ENCODE data around the gene GSTM2.

GSTM2 gene

DNA sequence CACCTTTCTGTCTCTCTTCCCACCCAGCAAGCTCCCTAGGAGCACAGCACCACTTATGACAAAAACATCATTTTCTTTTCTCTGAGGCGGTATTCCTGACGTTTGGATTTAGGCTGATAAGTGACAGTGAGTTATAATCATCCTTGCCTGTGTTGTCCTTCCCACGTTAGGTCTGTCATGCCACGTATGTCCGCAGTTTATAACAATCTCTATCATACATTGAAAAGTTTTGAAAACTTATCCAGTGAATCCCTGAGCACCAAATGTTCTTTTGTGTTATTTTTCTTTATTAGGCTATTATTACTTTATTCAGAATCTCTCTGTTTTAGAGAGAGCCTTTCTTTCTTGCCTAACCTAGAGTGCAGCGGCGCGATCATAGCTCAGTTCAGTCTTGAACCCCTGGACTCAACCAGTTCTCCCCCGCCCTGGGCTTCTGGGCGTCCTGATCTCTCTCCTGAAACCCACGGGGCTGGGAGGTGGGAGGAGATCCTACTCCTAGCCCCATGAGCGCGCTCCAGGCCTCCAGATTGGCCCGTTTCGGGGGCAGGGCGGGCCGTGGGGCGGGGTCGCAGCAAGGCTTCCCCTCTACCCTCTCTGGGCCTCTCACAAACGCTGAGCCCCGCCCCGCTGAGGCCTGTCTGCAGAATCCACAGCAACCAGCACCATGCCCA, at the start of gene GSTM2:
Gene GSTM2 (plus strand): TSS at position 606 of the 671 bp plus-strand sequence. CDS start 59 bp downstream, at position 665.
- peak; percentile 79 for DNase-seq

DNA sequence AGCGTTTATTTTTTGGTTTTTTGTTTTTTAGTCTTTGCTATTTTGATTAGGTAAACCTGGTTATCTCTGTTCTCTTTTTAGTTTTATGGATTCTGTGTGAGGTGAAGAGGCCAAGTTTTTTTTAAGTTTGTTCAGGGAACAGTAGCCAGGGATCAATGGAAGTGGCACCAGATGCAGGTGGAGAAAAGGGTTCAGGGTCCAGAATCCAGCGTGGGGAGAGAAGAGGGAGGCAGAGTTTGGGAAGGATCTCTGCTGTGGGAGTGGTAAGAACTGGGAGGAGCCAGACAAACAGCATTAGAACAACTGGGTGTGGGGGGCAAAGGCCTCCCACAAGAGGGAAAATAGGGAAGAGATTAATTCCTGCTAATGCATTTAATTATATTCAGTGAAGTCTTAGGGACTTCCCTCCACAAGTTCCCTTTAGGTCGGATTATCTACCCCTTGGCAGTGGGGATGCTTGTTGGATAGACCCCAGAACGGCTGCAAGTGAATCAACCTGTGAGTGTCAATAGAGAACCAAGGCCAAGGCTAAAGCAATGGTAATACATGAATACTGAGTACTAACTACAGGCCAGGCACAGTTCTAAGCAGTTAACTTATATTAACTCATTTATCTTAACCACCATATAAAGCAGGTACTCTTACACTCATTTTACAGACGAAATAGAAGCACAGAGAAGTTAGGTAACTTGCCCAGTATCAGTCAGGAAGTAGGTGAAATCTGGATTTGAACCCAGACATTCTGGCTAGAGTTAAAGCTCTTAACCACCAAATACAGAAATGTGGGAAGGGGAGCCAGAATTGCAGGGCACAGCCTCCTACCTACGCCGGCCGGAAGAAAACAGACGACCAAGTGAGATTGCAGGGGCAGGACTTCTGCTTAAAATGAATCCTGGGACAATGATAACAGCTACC, 48.9 kb upstream of the GSTM2 start:
- DNase-seq, result no peak

DNA sequence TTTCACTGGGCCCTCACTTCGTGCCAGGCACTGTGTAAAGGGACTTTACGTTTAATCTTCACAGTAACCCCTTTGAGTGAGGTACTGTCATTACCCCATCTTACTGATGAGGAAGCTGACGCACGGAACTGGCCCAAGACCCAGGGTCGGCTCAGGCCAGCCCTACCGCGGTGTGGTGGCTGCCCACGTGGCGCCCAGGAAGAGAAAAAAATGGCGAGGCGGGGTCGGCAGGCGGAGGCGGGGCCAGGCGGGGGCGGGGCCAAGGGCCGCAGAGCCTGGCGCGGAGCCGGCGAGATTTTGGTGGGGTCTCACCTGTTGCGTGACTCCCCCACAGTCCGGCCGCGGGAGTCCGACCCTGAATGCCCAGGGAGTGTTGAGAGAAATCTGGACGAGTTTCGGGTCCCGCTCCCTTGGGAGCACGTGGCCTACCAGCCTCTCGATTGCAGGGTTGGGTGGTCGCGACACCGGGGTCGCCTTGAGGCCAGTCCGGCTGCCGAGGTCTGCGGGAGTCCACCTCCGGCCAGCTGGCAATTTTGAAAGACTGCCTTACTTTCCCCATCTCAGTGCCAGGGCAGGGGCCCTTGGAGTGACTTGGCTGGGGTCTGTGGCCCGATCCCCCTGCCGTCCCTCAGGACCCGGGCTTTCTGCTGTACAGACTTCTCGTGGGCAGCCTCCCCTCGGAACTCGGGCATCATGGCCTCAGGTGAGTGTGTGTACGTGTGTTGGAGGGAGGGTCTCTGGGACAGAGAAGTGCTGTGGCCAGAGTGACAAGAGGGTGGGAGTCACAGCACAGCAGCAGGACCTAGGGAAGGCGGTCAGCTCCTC, 48.1 kb upstream of the GSTM2 start, which contains the start of the genes AMPD2 and GNAT2:
Gene AMPD2 (plus strand): TSS at position 262 of the 825 bp plus-strand sequence. CDS start 1,339 bp downstream, outside the sequence.
Gene GNAT2 (minus strand): TSS at position 41 of the 825 bp plus-strand sequence. CDS start 6,746 bp downstream, outside the sequence.
- peak; percentile 59 to 63 for DNase-seq

DNA sequence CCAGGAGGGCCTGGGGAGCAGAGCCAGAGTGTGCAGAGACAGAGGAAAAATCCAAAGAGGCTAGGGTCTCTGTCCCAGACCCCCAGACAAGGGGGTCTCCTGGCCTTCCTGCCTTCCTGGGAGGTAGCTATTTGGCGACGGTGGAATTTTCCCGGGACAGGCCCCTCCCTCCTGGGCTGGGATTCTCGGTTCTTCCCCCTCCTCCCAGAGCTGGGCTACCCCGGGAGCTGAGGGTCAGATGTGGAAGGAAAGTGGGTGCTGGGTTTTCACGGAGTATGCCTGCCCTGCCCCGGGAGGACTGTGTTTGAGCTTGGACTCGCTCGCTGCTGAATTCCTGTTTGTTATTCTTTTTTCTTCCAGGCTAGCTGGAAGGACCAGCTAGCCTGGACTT, 47.5 kb upstream of the GSTM2 start:
- DNase-seq, result no peak

DNA sequence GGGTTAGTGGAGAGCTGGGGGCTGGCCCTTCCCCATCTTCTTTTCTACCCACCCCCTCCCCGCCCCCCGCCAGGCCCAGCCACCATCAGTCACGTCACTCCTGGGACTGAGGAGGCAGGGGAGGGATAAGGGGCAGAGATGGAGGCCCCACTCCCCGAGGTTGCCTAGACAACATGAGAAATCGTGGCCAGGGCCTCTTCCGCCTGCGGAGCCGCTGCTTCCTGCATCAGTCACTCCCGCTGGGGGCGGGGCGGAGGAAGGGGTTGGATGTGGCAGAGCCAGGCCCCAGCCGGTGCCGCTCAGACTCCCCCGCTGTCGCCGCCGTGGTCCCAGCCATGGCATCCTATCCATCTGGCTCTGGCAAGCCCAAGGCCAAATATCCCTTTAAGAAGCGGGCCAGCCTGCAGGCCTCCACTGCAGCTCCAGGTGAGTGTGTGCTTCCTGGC, 47.0 kb upstream of the GSTM2 start:
- DNase-seq, result peak; percentile 96

DNA sequence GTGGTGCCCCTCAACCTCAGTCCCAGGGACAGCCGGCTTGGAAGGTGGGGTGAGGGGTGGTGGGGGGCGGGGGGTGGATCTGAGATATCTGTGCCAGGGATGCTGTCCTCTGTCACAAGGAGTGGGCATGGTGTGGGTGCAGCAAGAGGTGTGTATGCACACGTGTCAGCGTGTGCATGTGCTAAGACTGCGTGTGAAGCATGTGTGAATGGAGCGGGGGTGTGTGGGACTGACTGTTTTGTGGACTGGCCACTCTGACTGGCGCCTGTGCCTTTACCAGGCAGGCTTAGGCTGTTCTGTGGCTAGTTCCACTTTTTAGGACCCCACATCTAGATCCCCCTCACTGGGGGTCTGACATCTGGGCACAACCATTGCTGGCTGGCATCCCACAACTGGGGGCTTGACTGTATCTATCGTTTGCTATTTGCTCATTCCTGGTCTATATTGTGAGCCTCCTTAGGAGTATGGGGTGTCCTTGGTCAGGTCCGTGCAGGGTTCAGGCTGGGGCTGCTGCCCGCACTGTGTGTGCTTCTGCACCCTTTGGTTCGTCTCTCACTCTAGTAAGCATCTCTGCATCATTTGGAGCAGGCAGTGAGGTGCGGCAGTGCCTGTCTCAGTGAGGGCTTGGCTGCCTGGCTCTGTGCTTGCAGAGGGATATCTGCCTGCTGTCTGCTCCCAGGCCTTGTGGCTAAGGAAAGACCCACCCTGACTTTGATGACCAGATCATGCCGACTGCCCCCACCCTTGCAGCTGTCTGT, 46.3 kb upstream of the GSTM2 start:
- DNase-seq, result no peak

DNA sequence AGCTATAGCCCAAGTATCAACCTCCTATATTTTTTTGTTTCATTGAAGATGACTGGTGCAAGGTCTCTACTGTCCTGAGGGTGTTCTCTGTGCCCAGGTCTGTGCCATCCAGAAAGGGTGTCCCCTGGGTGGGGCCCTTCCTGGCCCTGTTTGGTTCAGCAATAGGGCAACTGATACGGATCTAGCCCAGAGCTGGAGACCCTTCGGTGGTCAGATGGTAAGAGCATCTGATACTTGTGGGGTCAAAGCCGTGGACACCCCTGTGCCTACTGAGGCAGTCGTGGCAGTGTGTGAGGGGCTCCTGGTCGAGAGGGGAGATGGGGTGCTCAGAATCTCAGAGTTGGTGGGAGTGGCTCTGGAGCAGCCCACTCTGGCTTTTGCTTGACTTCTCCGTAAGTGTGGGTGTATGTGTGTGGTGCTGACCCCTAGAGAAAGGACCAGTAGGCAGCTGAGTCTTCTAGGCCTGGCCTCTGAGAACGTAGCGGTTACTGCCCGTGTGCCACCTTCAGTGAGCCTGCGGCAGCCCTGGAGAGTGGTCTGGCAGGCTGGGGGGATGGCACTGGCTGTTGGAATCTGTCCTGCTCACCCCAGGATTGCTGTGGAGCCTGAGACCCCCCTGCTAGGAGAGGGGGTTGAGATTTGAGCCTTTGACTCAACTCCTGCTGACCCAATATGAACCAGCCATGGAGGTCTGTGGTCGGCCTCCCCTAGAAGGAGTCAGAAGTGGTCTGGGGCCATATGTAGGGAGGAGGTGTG, 45.5 kb upstream of the GSTM2 start:
- DNase-seq, result no peak

DNA sequence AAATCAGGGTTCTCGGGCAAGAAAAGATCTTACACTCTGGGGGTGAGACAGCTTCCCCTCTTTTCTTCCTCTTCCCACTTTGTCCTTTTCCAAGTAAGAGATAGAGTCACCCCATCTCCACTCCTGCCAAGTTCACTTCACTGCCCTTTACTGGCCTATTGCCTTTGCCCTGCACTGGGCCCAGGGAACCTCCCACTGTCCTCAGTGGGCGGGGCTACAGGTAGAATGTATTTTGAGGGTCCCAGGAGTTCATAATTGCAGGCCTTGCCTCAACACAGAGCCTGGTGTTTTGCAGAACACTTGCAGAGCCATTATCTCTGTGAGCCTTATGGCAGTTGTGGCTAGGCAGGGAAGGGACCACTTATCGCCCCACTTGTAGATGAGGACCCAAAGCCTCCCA, 45.0 kb upstream of the GSTM2 start:
- no peak for DNase-seq

DNA sequence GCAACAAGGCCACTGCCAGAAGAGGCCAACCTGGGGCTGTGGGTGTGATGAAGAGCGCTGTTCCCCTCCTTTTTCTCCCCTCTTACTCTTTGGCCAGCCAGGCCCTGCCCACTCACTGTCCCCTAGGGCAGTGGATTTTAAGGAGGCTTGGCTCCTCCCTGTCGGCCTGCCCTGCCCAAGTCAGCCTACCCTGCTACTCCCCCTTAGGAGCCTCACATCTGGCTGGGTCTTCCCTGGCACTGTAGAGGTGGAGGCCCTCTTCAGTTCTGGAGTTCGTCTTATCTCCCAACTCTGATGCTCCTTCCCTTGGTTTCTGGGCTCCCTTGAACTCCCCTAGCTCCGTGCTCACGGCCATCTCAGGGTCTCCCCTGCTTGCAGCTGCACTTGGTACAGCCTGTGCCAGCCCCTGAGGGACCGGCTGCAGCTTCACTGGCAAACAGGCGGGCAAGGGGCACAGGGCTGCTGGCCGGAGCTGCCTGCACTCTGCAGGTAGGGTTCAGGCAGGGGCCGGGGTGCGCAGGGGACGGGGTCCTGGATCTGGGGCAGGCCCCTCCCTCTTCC, 44.2 kb upstream of the GSTM2 start:
- DNase-seq, result no peak

DNA sequence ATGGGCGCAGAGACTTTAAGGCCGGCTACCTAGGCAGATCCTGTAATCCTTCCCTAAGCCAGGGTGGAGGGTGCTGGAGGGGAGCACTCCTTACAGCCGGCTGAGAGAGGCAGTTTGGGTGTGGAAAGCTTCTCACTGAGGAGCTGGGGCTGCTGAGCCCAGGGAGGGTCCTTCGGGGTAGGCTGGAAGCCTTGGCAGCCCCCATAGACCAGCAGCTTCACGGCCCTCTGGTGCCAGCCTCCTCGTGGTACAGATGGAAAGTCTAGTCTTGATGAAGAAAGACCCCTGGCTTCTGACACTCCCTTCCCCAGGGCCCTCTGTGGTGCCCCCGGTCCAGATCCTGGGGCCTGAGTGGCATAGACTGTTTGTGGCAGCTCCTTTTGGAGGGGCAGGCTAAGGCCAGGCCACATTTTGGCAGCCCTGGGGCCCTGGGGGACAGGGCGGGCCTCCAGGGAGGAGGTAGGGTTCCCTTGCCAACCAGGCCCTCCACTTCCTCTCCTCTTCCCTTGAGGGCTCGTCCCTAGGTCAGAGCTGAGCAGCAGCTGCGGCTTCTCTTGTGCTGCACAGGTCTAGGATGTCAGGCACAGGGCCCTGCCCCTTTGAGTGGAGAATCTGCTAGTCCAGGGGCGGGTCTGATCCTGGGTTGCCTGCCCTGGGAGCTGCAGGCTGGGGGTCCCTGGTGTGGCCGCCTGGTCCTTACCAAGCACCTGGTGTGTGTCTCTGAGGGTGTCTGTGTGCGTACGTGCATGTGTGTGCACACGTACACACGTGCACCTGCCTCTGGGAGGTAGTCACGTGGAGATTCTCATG, 43.5 kb upstream of the GSTM2 start:
- no peak for DNase-seq

DNA sequence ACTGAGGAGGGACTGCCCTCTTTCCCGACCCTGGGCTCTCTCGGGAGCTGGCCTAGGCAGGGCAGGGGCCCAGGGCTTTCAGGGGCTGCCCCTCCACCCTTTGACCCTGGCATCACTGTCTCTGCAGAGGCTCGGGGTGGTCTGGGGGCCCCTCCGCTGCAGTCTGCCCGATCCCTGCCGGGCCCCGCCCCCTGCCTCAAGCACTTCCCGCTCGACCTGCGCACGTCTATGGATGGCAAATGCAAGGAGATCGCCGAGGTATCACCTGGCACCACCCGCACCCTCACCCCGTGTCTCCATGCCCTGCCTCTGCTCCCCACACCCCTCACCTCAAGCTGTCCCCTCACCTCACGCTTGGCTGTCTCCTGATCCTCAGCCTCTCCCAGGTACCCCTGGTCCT, 42.7 kb upstream of the GSTM2 start:
- DNase-seq, result no peak

DNA sequence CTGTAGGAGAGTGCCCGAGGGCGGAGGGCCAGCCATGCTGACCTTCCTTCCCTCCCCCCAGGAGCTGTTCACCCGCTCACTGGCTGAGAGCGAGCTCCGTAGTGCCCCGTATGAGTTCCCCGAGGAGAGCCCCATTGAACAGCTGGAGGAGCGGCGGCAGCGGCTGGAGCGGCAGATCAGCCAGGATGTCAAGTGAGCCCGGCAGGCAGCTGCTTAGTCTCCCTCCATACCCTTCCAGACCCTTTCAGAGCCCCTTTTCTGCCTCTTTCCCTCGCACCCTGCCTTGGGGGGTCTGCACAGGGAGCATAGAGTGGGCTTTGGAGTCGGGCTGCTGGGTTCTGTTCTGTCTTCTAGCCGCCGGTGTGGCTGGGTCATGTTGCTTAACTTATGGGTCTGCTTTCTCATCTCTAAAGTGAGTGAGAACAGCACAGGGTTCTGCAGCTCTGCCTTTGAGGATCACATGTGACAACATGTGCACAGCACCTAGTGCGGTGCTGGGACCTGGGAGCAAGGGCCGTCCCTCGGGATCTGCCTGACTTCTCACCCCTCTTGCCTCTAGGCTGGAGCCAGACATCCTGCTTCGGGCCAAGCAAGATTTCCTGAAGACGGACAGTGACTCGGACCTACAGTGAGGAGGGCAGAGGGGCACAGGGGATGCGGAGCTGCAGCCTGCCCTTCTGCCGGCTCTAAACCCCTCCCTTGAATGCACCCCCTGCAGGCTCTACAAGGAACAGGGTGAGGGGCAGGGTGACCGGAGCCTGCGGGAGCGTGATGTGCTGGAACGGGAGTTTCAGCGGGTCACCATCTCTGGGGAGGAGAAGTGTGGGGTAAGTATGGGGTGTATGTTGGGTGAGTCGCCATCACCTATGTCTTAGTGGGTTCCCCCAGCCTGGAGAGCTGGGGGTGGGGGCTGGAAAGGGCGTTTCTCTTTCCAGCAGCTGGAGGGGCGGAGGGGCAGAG, 42.0 kb upstream of the GSTM2 start:
- DNase-seq, result no peak

DNA sequence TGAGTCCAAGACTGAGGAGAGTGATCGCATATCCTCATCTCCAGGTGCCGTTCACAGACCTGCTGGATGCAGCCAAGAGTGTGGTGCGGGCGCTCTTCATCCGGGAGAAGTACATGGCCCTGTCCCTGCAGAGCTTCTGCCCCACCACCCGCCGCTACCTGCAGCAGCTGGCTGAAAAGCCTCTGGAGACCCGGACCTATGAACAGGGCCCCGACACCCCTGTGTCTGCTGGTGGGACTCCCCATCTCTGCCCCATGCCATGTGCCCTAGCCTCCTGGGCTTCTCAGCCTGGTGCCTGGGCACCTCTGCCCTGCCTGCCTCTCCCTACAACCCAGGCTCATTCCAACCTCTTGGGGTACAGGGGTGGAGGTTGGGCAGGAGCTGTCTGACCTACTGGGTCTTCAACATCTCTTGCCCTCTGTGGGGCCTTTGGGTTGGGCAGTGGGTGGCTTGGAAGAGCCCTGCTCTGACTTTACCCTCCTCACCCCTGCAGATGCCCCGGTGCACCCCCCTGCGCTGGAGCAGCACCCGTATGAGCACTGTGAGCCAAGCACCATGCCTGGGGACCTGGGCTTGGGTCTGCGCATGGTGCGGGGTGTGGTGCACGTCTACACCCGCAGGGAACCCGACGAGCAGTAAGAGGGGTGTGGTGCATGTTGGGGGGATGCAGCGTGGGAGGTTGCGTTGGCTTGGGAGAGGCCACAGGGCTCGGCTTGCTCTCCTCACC, 41.0 kb upstream of the GSTM2 start:
- no peak for DNase-seq

DNA sequence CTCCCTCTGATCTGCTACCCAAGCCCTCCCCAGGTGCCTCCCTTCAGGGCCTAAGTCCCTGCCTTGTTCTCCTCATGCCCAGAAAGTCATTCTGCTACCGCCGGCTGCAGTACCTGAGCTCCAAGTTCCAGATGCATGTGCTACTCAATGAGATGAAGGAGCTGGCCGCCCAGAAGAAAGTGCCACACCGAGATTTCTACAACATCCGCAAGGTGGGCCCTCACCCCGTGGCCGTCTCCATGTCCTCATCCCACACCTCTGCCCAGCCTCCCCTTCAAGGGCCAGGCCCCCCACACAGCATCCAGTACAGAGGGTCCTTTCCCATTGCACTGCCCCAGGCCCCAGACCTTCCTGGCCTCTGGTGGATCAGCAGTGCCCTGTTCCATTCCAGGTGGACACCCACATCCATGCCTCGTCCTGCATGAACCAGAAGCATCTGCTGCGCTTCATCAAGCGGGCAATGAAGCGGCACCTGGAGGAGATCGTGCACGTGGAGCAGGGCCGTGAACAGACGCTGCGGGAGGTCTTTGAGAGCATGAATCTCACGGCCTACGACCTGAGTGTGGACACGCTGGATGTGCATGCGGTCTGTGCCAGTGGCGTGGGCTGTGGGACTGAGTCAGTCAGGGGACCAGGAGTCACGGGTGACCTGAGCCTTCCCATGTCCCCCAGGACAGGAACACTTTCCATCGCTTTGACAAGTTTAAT, 40.0 kb upstream of the GSTM2 start:
- DNase-seq, result no peak

DNA sequence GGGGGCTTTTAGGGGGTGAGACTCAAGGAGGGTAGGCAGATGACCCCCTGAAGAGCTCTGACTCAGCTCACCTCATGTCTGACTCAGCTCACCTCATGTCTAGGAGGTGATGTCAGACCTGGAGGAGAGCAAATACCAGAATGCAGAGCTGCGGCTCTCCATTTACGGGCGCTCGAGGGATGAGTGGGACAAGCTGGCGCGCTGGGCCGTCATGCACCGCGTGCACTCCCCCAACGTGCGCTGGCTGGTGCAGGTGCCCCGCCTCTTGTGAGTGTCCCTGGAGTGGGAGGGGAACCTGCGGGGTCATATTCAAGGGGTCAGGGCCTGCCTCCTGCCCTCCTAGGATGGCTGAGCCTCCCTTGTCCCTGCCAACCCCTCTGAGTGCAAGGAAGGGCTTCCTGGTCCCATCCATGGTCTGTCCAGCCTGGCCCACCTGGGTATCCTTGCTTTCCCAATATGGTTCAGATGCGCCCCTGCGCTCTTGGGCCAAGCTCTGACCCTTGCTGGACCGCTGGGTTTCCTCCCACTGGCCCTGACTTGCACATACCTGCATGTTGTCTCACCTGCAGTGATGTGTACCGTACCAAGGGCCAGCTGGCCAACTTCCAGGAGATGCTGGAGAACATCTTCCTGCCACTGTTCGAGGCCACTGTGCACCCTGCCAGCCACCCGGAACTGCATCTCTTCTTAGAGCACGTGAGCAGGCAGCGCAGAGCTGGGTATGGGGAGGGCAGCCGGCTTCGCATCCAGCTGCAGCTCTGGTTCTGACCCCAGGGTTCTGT, 39.1 kb upstream of the GSTM2 start:
- DNase-seq, result no peak

DNA sequence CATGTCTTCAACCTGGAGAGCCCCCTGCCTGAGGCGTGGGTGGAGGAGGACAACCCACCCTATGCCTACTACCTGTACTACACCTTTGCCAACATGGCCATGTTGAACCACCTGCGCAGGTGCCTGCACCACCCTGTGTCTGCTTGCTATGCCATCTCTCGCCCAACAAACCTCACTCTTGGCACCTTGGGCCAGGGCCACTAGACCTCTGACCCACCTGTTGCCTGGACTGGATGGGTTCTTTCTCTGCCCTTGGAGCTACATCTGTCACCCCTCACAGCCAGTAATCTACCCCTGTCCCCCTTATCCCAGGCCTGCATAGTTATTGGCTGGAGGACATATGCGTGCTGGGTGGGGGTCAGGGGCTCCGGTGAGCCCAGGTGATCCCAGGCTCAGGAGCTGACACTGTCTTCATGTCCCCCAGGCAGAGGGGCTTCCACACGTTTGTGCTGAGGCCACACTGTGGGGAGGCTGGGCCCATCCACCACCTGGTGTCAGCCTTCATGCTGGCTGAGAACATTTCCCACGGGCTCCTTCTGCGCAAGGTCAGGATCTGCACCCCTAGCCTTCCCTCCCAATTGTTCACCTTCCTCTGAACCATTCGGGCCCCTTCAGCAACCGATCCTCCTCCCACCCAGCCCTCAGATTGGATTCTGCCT, 38.4 kb upstream of the GSTM2 start:
- DNase-seq, result no peak

All from activated CD4-positive, alpha-beta T cell treated with anti-CD3 and anti-CD28 coated beads, Interleukin-2, amount 50 U/mL, for 4 hours (primary cell).